Activated CD8-positive, alpha-beta T cell treated with anti-CD3 and anti-CD28 coated beads for 36 hours (primary cell): ENCODE measurements around the gene GRAMD4. TPM values are rescaled to one million over a fixed set of nuclear protein-coding genes. Genes with fewer than 3 reads are reported as not detected.

Experiments used
- ATAC-seq: fragments of 200-7000 bp; cut with Tn5 transposase; one replicate; pipeline ENCODE4 v1.10.0; 2021; ENCODE audit warnings: mild to moderate bottlenecking, moderate library complexity
- CTCF ChIA-PET: fragments of 350-600 bp; sonication (Branson Sonifier 250); formaldehyde crosslinking; loops from one replicate; lab custom pipeline; 2021; ENCODE audit warnings: antibody characterized with exemption; lab: Charles Lee
- POLR2A ChIA-PET: fragments of 350-600 bp; sonication (Branson Sonifier 250); formaldehyde crosslinking; loops from one replicate; lab custom pipeline; 2021; ENCODE audit warnings: antibody characterized with exemption; lab: Charles Lee
- DNase-seq: peaks from one replicate; pipeline ENCODE4 v3.0.0-alpha.2; 2020
- H3K27ac Mint-ChIP-seq: one replicate; pipeline ENCODE4 v1.8.0; 2021; ENCODE audit warnings: mild to moderate bottlenecking, mixed read lengths
- H3K27me3 Mint-ChIP-seq: one replicate; pipeline ENCODE4 v1.8.0; 2021; ENCODE audit warnings: mixed read lengths
- H3K36me3 Mint-ChIP-seq: one replicate; pipeline ENCODE4 v1.8.0; 2021; ENCODE audit warnings: low read depth, mixed read lengths
- H3K4me1 Mint-ChIP-seq: one replicate; pipeline ENCODE4 v1.8.0; 2021; ENCODE audit warnings: low read depth, mixed read lengths
- H3K4me3 Mint-ChIP-seq: one replicate; pipeline ENCODE4 v1.8.0; 2021; ENCODE audit warnings: mild to moderate bottlenecking, moderate library complexity, mixed read lengths
- H3K9me3 Mint-ChIP-seq: one replicate; pipeline ENCODE4 v1.8.0; 2021; ENCODE audit warnings: mixed read lengths
- intact Hi-C: fragments of 100-400 bp; cut with micrococcal nuclease; formaldehyde crosslinking; loops from one replicate; pipeline ENCODE4 v1.10.0; 2022
- total RNA-seq, 2 experiments: library from RNA; stranded (reverse); gene quantifications; one replicate each; pipeline ENCODE4 v1.2.3, GENCODE V29; 2021
- TF ChIP-seq, protein P1 (sequence below): fragments of 200-600 bp; IDR thresholded peaks from one replicate; pipeline ENCODE4 v1.8.0; 2022; ENCODE audit warnings: antibody characterized with exemption, mild to moderate bottlenecking

GRAMD4 gene
- total RNA-seq, 2 experiments from 2014 or later, result 26.9 to 28.1 TPM

DNA sequence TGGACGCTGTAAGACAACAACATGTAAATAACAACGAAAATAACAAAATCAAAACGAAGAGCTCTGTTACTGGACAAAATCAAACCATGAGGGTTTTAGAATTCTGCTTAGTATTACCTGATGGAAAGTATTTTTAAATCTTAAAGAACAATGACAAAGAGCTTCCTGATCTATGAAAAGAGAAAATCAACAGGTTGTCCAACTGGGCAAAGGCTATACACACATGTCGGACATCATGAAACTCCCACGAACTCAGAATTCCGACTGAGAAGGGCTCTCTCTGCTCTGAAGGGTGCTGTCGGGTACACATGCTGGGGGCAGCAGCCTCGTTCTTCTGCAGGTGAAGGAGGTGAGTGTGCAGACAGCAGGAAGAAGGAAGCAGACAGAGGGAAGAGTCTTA lies 92.1 kb downstream of the GRAMD4 start:
- peaks cover 51% of the 10 kb centered on the region for H3K36me3 Mint-ChIP-seq
- intact Hi-C loops, result no loop called here
- TF ChIP-seq, protein P1, sequence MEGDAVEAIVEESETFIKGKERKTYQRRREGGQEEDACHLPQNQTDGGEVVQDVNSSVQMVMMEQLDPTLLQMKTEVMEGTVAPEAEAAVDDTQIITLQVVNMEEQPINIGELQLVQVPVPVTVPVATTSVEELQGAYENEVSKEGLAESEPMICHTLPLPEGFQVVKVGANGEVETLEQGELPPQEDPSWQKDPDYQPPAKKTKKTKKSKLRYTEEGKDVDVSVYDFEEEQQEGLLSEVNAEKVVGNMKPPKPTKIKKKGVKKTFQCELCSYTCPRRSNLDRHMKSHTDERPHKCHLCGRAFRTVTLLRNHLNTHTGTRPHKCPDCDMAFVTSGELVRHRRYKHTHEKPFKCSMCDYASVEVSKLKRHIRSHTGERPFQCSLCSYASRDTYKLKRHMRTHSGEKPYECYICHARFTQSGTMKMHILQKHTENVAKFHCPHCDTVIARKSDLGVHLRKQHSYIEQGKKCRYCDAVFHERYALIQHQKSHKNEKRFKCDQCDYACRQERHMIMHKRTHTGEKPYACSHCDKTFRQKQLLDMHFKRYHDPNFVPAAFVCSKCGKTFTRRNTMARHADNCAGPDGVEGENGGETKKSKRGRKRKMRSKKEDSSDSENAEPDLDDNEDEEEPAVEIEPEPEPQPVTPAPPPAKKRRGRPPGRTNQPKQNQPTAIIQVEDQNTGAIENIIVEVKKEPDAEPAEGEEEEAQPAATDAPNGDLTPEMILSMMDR, result no peak
- ATAC-seq (no peak), DNase-seq (no peak)
- no peaks in the 10 kb centered on the region for H3K27me3 Mint-ChIP-seq
- H3K4me1 Mint-ChIP-seq, result peaks cover 6% of the 10 kb centered on the region
- H3K27ac Mint-ChIP-seq, result no peak overlapping the region
- ChIA-PET POLR2A (no interaction called here), CTCF (no interaction called here)
- H3K4me3 Mint-ChIP-seq, result no peak overlapping the region
- no peaks in the 10 kb centered on the region for H3K9me3 Mint-ChIP-seq

DNA sequence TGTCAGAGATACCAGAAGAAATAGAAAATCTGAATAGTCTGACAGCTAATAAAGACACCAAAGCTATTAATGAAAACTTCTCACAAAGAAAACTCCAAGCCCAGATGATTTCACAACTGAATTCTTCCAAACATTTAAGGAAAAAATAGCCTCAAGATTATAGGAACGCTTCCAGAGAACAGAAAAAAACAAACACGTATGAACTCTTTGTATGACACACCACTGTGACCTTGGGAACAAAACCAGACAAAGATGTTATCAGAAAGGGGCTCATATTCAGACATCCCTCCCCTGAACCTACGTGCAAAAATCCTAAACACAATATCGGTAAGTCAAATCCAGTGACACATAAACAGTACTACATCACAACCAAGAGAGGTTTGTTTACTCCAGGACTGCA lies 94.4 kb downstream of the GRAMD4 start:
- intact Hi-C loops, result no loop called here
- Mint-ChIP-seq H3K27me3 (no peaks in the 10 kb centered on the region), H3K27ac (peak overlapping the region; percentile 36), H3K36me3 (peaks cover 34% of the 10 kb centered on the region), H3K4me1 (peaks cover 6% of the 10 kb centered on the region), H3K4me3 (no peak overlapping the region), H3K9me3 (no peaks in the 10 kb centered on the region)
- ChIA-PET POLR2A (interaction anchor here (0.6 kb wide), 1 partner anchor 17 kb away, joined by 5 read pairs; no protein-coding TSS in a partner anchor), CTCF (interaction anchor here (0.6 to 1.2 kb wide), 3 partner anchors 33 to 133 kb away, joined by 3 to 4 read pairs (median 3); no protein-coding TSS in a partner anchor)
- TF ChIP-seq, protein P1, result no peak
- ATAC-seq (no peak), DNase-seq (no peak)

- H3K4me3 Mint-ChIP-seq, result no peak overlapping the region
- H3K27me3 Mint-ChIP-seq, result no peaks in the 10 kb centered on the region
- no peaks in the 10 kb centered on the region for H3K9me3 Mint-ChIP-seq
- DNase-seq, result no peak
- ChIA-PET POLR2A (interaction anchor here (1.1 kb wide), 1 partner anchor 11 kb away, joined by 3 read pairs; no protein-coding TSS in a partner anchor), CTCF (no interaction called here)
- peaks cover 11% of the 10 kb centered on the region for H3K4me1 Mint-ChIP-seq
- H3K36me3 Mint-ChIP-seq, result peaks cover 23% of the 10 kb centered on the region
- ATAC-seq, result no peak
- no peak overlapping the region for H3K27ac Mint-ChIP-seq
- intact Hi-C loops, result no loop called here
- TF ChIP-seq, protein P1, result no peak
Observed at GRCh38 chr22:46719921-46720320, 99.7 kb downstream of the GRAMD4 start.

- H3K4me3 Mint-ChIP-seq, result no peak overlapping the region
- ChIA-PET CTCF (interaction anchor here (1.0 to 1.2 kb wide), 3 partner anchors 15 to 158 kb away, joined by 3 to 4 read pairs (median 3); no protein-coding TSS in a partner anchor), POLR2A (interaction anchor here (0.5 to 1.3 kb wide), 2 partner anchors 12 to 25 kb away, joined by 3 read pairs; no protein-coding TSS in a partner anchor)
- TF ChIP-seq, protein P1, result no peak
- intact Hi-C loops, result no loop called here
- H3K4me1 Mint-ChIP-seq, result peaks cover 17% of the 10 kb centered on the region
- peak overlapping the region; percentile 36 for H3K27ac Mint-ChIP-seq
- peaks cover 21% of the 10 kb centered on the region for H3K36me3 Mint-ChIP-seq
- no peaks in the 10 kb centered on the region for H3K27me3 Mint-ChIP-seq
- DNase-seq, result no peak
- no peak for ATAC-seq
- H3K9me3 Mint-ChIP-seq, result no peaks in the 10 kb centered on the region
Observed at GRCh38 chr22:46721501-46722085, 101.4 kb downstream of the GRAMD4 start.

DNA sequence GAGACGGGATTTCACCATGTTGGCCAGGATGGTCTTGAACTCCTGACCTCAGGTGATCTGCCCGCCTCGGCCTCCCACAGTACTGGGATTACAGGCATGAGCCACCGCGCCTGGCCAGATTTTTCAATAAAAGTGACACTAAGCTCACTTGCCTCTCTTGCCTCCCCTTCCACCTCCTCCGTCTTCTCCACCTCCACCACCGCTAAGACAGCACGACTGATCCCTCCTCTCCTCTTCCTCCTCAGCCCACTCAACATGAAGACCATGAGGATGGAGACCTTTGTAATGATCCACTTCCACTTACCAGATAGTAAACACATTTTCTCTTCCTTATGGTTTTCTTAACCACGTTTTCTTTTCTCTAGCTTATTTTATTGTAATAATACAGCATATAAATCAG lies 103.7 kb downstream of the GRAMD4 start:
- ATAC-seq, result no peak
- Mint-ChIP-seq H3K9me3 (no peaks in the 10 kb centered on the region), H3K4me1 (peaks cover 31% of the 10 kb centered on the region), H3K27me3 (no peaks in the 10 kb centered on the region), H3K27ac (no peak overlapping the region), H3K4me3 (no peak overlapping the region), H3K36me3 (peaks cover 16% of the 10 kb centered on the region)
- POLR2A ChIA-PET, result no interaction called here
- intact Hi-C loops, result no loop called here
- CTCF ChIA-PET, result no interaction called here
- TF ChIP-seq, protein P1, result no peak
- DNase-seq, result no peak
